SK-N-SH (cell line): Measurements from ENCODE around the gene C19orf73. TPM values are rescaled to one million over a fixed set of nuclear protein-coding genes. Genes with fewer than 3 reads are reported as not detected.

Source experiments
- CTCF ChIA-PET: fragments of 300-600, 350-600 bp; formaldehyde crosslinking; extraction: SDS; loops from one replicate; lab custom pipeline; 2021; lab: Yijun Ruan, JAX
- POLR2A ChIA-PET: fragments of 350-600 bp; sonication (Branson Sonifier 250); formaldehyde crosslinking; extraction: SDS; loops from one replicate; lab custom pipeline; 2020; ENCODE audit warnings: antibody characterized with exemption, inconsistent platforms; lab: Yijun Ruan, JAX
- DNase-seq: peaks from one replicate; pipeline ENCODE4 v3.0.0; 2012
- H2AFZ ChIP-seq: fragments of 200-600 bp; sonication (generic); 2 replicates; pipeline ENCODE4 v1.8.1; 2016; ENCODE audit warnings: antibody characterized with exemption, mild to moderate bottlenecking, low read depth
- H3F3A ChIP-seq: fragments of 200-600 bp; sonication (generic); replicated peaks from 2 replicates; pipeline ENCODE3; 2016; ENCODE audit warnings: antibody characterized with exemption, mild to moderate bottlenecking; ENCODE audit not compliant: insufficient read depth
- H3K27ac ChIP-seq, 2 experiments: fragments of 200-500 bp in 1 of 2; fragments of 200-600 bp in 1 of 2; sonication (Bioruptor generic) in 1 of 2; sonication (generic), shearing (Covaris generic) in 1 of 2; 2 replicates each; pipeline versions ENCODE4 v1.5.1 to v1.6.1; 2014 to 2016; ENCODE audit warnings: low read depth in 2 of 2, inconsistent platforms in 1 of 2, low read length in 1 of 2, mild to moderate bottlenecking in 1 of 2, mixed read lengths in 1 of 2
- H3K27me3 ChIP-seq: fragments of 200-600 bp; sonication (generic), shearing (Covaris generic); 2 replicates; pipeline ENCODE4 v1.6.1; 2016; ENCODE audit warnings: mixed run types; ENCODE audit not compliant: insufficient read depth
- H3K36me3 ChIP-seq, 2 experiments: fragments of 200-500 bp in 1 of 2; fragments of 200-600 bp in 1 of 2; sonication (Bioruptor generic) in 1 of 2; sonication (generic) in 1 of 2; replicated peaks in 1 of 2; 2 replicates each; pipeline versions ENCODE3 to v1.5.1; 2014 to 2016; ENCODE audit warnings: low read length in 1 of 2, mild to moderate bottlenecking in 1 of 2; ENCODE audit not compliant: insufficient read depth in 2 of 2, control insufficient read depth in 1 of 2
- H3K4me1 ChIP-seq, 2 experiments: fragments of 200-500 bp in 1 of 2; fragments of 200-600 bp in 1 of 2; sonication (Bioruptor generic) in 1 of 2; sonication (generic), shearing (Covaris generic) in 1 of 2; 2 replicates each; pipeline versions ENCODE4 v1.5.1 to v1.6.1; 2014 to 2016; ENCODE audit warnings: low read depth in 1 of 2, low read length in 1 of 2, mixed run types in 1 of 2; ENCODE audit not compliant: insufficient read depth in 2 of 2, control insufficient read depth in 1 of 2
- H3K4me2 ChIP-seq: fragments of 200-600 bp; sonication (generic), shearing (Covaris generic); 2 replicates; pipeline ENCODE4 v1.6.1; 2017; ENCODE audit warnings: mixed run types
- H3K4me3 ChIP-seq, 2 experiments: fragments of 200-500 bp in 1 of 2; fragments of 200-600 bp in 1 of 2; sonication (Bioruptor generic) in 1 of 2; sonication (generic), shearing (Covaris generic) in 1 of 2; 2 replicates each; pipeline versions ENCODE4 v1.5.1 to v1.8.1; 2014 to 2016; ENCODE audit warnings: low read depth in 2 of 2, inconsistent platforms in 1 of 2, low read length in 1 of 2, mild to moderate bottlenecking in 1 of 2, mixed read lengths in 1 of 2, moderate library complexity in 1 of 2
- H3K79me2 ChIP-seq: fragments of 200-600 bp; sonication (generic); 2 replicates; pipeline ENCODE4 v1.8.1; 2017; ENCODE audit warnings: mild to moderate bottlenecking; ENCODE audit not compliant: insufficient read depth
- H3K9ac ChIP-seq: fragments of 200-600 bp; sonication (generic); 2 replicates; pipeline ENCODE4 v1.6.1; 2017; ENCODE audit warnings: mixed run types
- H3K9me2 ChIP-seq: fragments of 200-600 bp; sonication (generic); 2 replicates; pipeline ENCODE4 v1.6.1; 2017; ENCODE audit warnings: mixed run types
- H3K9me3 ChIP-seq: fragments of 200-600 bp; sonication (generic); 2 replicates; pipeline ENCODE4 v1.6.1; 2017; ENCODE audit warnings: mixed run types, mild to moderate bottlenecking, moderate library complexity
- H4K20me1 ChIP-seq: fragments of 200-600 bp; sonication (generic); 2 replicates; pipeline ENCODE4 v1.6.1; 2017; ENCODE audit warnings: mild to moderate bottlenecking, mixed run types; ENCODE audit not compliant: insufficient read depth
- CHD2 ChIP-seq: fragments of 150-350 bp; IDR thresholded peaks from 2 replicates; pipeline ENCODE4 v1.6.1; 2018; ENCODE audit warnings: low read length; ENCODE audit not compliant: partially characterized antibody
- CTCF ChIP-seq: fragments of 200-600 bp; sonication (generic); IDR thresholded peaks from 2 replicates; pipeline ENCODE4 v1.6.1; 2017; ENCODE audit warnings: antibody characterized with exemption, mild to moderate bottlenecking, moderate library complexity
- ELF1 ChIP-seq: IDR thresholded peaks from 2 replicates; pipeline ENCODE4 v1.4.0; 2012
- EP300 ChIP-seq, 2 experiments: IDR thresholded peaks; 2 replicates each; pipeline versions ENCODE4 v1.4.0 to v1.6.1; 2012; ENCODE audit warnings: borderline replicate concordance in 1 of 2, low read depth in 1 of 2, low read length in 1 of 2
- EZH2phosphoT487 ChIP-seq: fragments of 200-600 bp; sonication (generic); IDR thresholded peaks from 2 replicates; pipeline ENCODE4 v1.6.1; 2017; ENCODE audit warnings: low read depth, mixed run types, mild to moderate bottlenecking, antibody characterized with exemption, moderate library complexity, borderline replicate concordance
- FOSL2 ChIP-seq: IDR thresholded peaks from 2 replicates; pipeline ENCODE4 v1.4.0; 2012; ENCODE audit warnings: low read depth, mild to moderate bottlenecking, moderate library complexity, borderline replicate concordance
- FOXM1 ChIP-seq: IDR thresholded peaks from 2 replicates; pipeline ENCODE4 v1.4.0; 2012; ENCODE audit warnings: low read depth, mild to moderate bottlenecking
- GATA2 ChIP-seq: sonication (generic); formaldehyde crosslinking; IDR thresholded peaks from 2 replicates; pipeline ENCODE4 v1.5.0; 2020; ENCODE audit warnings: mild to moderate bottlenecking, missing genetic modification reagents
- IRF3 ChIP-seq: fragments of 150-350 bp; IDR thresholded peaks from 2 replicates; pipeline ENCODE4 v1.6.1; 2016; ENCODE audit warnings: mild to moderate bottlenecking, low read depth, low read length
- JUND ChIP-seq: IDR thresholded peaks from 2 replicates; pipeline ENCODE4 v1.4.0; 2012
- MEF2A ChIP-seq: IDR thresholded peaks from 2 replicates; pipeline ENCODE4 v1.4.0; 2012; ENCODE audit warnings: low read depth, borderline replicate concordance
- PBX3 ChIP-seq: IDR thresholded peaks from 2 replicates; pipeline ENCODE4; 2012
- RAD21 ChIP-seq: IDR thresholded peaks from 2 replicates; pipeline ENCODE4 v1.6.1; 2012; ENCODE audit warnings: mild to moderate bottlenecking, low read length
- REST ChIP-seq: IDR thresholded peaks from 2 replicates; pipeline ENCODE4 v1.6.1; 2012; ENCODE audit warnings: mild to moderate bottlenecking, low read depth, low read length, moderate library complexity
- RFX5 ChIP-seq: IDR thresholded peaks from 2 replicates; pipeline ENCODE4 v1.6.1; 2012; ENCODE audit warnings: mild to moderate bottlenecking, improper control_type of control experiment, low read length
- RXRA ChIP-seq: IDR thresholded peaks from 2 replicates; pipeline ENCODE4 v1.4.0; 2012; ENCODE audit warnings: low read depth, mild to moderate bottlenecking, borderline replicate concordance
- SIN3A ChIP-seq: IDR thresholded peaks from 2 replicates; pipeline ENCODE4 v1.6.1; 2012; ENCODE audit warnings: low read depth, mild to moderate bottlenecking, low read length, moderate library complexity, borderline replicate concordance
- SMC3 ChIP-seq: IDR thresholded peaks from 2 replicates; pipeline ENCODE4 v1.6.1; 2012; ENCODE audit warnings: low read depth, low read length, improper control_type of control experiment
- TCF12 ChIP-seq: IDR thresholded peaks from 2 replicates; pipeline ENCODE4 v1.4.0; 2012
- USF1 ChIP-seq: IDR thresholded peaks from 2 replicates; pipeline ENCODE4 v1.4.0; 2012; ENCODE audit warnings: low read depth, borderline replicate concordance
- WGBS: methylation state at CpG from one replicate; pipeline ENCODE4 v1.1.6; 2017; ENCODE audit warnings: low lambda C conversion rate; 5-methylcytosine and 5-hydroxymethylcytosine counted together
- polyA plus RNA-seq, 3 experiments: library from polyadenylated mRNA; depleted of rRNA; stranded (reverse); fragments of >200 nt; gene quantifications; 2 replicates each; pipeline ENCODE4 v1.2.3, GENCODE V29; 2012

Gene C19orf73
- polyA plus RNA-seq, 1 of the 3 experiments (the other 2 are of a cell fraction) = 3.0 TPM

GRCh38 chr19:49109051-49109450 lies 9.9 kb downstream of the C19orf73 start:
- TF ChIP-seq FOXM1 = no peak
- TF ChIP-seq EP300 (IDR thresholded peaks at IDR 0.05; ENCODE audit: borderline replicate concordance in 1 of 2, low read depth in 1 of 2, low read length in 1 of 2) = no peak
- no peak for TF ChIP-seq FOSL2
- no peak for TF ChIP-seq RXRA
- TF ChIP-seq TCF12 = no peak
- no peak for TF ChIP-seq USF1
- TF ChIP-seq PBX3 = no peak
- no peak for TF ChIP-seq ELF1
- TF ChIP-seq SMC3 = no peak
- TF ChIP-seq GATA2 = no peak
- no peak for TF ChIP-seq CHD2
- TF ChIP-seq IRF3 = no peak
- TF ChIP-seq RAD21 = no peak
- no peak for TF ChIP-seq JUND
- no peak for TF ChIP-seq MEF2A
- no peak for TF ChIP-seq SIN3A
- no peak for TF ChIP-seq RFX5
- no peak for TF ChIP-seq CTCF
- TF ChIP-seq EZH2phosphoT487 = no peak
- TF ChIP-seq REST = no peak
- H3K4me2 ChIP-seq = no peak overlapping the region
- no peak overlapping the region for H3K4me3 ChIP-seq
- DNase-seq = no peak
- peaks cover 75% of the 10 kb centered on the region for H3F3A ChIP-seq
- peaks cover 31 to 54% of the 10 kb centered on the region in 2 experiments for H3K36me3 ChIP-seq
- no peak overlapping the region; a peak in 1 of 4 replicates for H3K27ac ChIP-seq
- no peaks in the 10 kb centered on the region for H3K9me3 ChIP-seq
- no peaks in the 10 kb centered on the region for H3K9me2 ChIP-seq
- H3K9ac ChIP-seq = no peak overlapping the region
- peaks cover 20% of the 10 kb centered on the region for H3K79me2 ChIP-seq
- CTCF ChIA-PET = interaction anchor here (1.8 to 2.9 kb wide), 3 partner anchors 9 to 90 kb away, joined by 6 to 21 read pairs (median 7); no protein-coding TSS in a partner anchor
- 96% methylated on average over 5 of the region's 5 CpGs for WGBS
- H4K20me1 ChIP-seq = peaks cover 44% of the 10 kb centered on the region
- H2AFZ ChIP-seq = no peak overlapping the region
- peaks cover 13% of the 10 kb centered on the region in 2 experiments; a peak in 2 of 4 replicates for H3K4me1 ChIP-seq
- POLR2A ChIA-PET = interaction anchor here (0.8 kb wide), 1 partner anchor 14 kb away, joined by 3 read pairs; no protein-coding TSS in a partner anchor
- no peaks in the 10 kb centered on the region for H3K27me3 ChIP-seq
